GM21515 (cell line): ENCODE measurements around the gene HBEGF.

Source experiments
- ATAC-seq: cut with Tn5 transposase; IDR thresholded peaks from one replicate; pipeline ENCODE4 v1.9.1; 2021; ENCODE audit not compliant: unreplicated experiment

Gene HBEGF

GRCh38 chr5:140338336-140338735 is 8.1 kb downstream of the HBEGF start:
- ATAC-seq = no peak

GRCh38 chr5:140337880-140338279 is 8.5 kb downstream of the HBEGF start:
- no peak for ATAC-seq

DNA sequence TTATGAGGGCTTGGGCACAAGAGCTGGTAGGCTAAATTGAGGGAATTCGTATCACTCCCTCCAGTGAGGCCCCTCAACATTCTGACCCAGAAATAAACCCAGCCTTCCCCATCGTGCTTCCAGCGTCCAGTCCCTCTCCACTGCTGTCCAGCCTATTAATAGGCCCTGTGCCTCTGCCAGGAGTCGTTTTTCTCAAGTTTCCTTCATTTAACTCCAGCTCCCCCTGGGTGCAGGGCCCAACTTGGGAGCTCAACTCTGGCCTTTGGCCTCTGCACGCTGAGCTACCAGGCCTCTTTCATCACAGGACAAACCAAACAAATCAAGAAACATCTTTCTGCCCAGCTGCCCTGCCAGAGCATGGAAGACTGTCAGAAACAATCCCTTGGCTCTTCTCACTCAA is 10.0 kb downstream of the HBEGF start:
- ATAC-seq = no peak

DNA sequence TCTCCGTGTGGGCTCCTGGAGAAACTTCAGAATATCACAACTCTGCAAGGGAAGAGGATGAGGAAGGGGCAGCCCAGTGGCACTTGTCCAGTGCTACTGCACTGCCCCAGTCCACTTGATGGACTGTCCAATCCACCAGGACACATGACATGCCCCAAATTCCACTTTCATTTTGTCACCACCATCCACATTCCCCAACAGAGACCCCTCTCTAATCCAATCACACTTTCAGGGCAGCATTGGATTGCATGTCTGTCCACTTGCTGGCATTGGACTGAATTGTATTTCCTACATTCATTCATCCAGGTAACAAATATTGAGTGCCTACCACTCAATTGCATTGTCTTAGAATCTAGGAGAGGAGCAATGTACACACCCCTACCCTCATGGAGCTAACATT is 14.8 kb downstream of the HBEGF start:
- ATAC-seq = no peak

GRCh38 chr5:140329739-140330481 is 16.5 kb downstream of the HBEGF start:
- ATAC-seq = no peak

GRCh38 chr5:140328036-140328764 is 18.2 kb downstream of the HBEGF start:
- no peak for ATAC-seq

DNA sequence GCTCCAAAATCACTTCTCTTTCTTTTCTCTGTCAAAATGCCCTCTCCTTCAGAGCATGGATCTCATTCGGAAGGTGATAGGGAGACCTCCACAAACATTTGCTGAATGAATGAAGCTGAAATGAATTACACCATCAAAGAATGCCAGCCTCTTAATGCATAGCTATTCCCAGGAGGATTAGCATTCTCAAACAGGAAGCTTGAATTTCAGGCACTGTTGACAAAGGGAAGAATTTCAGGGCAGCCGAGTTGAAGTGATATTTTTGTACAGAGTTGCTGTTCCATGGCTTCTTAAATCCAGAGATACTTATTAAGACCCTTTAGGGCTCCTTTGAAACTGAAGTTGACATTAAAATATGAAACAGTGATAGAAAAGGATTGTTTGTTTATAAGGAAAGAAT is 18.8 kb downstream of the HBEGF start:
- no peak for ATAC-seq

- ATAC-seq = no peak
Measured at GRCh38 chr5:140325486-140325885, 20.9 kb downstream of the HBEGF start.

- ATAC-seq = no peak
Measured at GRCh38 chr5:140324617-140325241, 21.7 kb downstream of the HBEGF start.

- ATAC-seq = no peak
Measured at GRCh38 chr5:140324041-140324600, 22.3 kb downstream of the HBEGF start.

DNA sequence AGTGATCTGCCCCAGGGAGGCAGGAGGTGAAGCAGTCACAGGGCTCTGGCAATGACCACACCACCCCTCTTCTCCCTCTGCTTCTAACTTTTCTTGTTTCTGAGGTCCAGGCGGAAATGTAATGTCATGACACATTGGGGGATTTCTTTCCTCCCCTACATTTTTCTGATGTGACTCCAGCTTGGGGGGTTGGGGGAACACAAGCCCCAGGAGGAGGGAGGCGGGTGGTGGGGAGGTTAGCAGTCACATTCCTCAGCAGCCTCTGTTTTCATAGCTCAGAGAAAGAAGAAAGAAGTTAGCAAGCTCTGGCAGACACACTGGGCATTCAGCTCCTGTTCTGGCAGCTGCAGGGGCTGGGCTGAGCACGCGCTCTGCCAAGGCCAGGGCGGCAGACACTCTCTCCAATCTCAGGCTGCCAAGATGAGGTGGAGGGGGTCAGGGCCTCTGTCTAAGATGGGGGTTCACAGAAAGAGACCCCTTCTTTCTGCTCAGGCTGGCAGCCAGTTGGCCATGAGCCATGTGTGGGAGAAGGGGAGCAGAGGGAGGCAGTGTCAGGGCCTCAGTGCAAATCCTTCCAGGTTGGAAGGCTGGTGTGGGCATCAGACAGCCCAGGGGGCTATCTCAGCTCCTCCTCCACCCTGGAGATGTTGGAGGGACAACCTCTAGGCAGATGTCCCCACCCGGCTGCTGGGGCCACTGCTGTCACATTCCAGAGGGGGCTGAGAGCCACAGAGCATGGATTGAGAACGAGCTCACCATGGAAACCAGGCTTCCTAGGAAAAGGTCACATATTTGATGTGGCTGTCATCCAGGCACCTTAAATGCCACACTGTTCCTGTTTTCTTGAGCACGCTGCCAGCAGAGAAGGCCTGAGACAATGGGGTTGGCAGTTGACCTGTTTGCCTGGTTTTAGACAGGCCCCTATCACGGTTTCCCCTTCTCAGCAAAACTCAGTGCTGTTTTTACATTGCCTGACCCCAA is 23.4 kb downstream of the HBEGF start:
- no peak for ATAC-seq

DNA sequence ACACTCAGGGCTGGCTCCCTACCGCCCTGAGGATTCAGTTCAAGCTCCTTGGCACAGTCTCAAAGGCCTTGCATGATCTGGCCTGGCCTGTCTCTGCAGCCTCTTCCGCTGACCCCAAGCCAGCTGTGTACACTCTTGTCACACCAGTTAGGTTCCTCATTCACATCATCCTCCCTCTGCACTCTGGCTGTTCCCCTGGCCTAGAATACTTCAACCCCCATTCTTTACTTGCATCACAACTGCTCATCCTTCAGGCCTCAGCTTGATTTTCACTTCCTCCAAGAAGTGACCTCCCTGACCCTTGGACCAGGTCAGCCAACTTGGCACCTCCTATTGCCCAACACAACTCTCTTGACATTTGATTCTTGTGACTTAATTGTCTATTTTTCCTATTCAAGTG is 24.6 kb downstream of the HBEGF start:
- ATAC-seq = no peak

GRCh38 chr5:140319833-140320232 is 26.6 kb downstream of the HBEGF start:
- ATAC-seq = no peak

DNA sequence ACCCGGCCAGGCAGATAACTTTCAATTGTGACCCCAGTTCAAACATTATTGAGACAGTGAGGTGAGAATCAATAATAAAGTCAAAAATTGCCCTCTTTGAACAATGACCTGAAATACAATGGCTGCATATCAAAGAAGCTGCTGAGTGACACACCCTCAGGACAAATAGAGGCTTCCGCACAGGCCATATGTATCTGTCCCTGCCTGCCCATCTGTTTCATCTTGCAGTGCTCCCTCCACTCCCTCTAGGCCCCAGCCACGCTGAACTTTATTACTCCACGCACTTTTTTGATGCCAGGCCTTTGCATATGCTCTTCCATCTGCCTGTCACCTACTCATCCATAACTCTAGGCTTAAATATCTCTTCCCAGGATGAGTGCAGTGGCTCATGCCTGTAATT is 27.6 kb downstream of the HBEGF start:
- no peak for ATAC-seq

DNA sequence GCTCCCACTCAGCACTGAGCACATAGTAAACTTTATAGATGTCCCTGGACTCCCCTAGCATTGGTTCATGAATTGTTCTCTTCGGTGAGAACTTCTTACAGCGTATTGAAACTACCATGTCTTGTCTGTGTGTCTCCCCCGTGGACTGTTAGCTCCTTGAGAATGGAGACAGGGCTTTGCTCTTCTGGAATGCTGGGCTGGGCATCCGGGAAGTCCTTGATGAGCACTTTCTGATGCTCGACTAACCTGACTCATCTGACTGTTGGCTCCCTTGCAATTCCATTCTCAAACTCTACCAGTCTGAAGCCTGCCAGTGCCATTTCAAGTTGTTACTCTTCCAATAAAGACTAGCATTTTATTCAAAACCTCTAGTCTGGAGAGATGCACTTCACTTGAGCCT is 28.5 kb downstream of the HBEGF start:
- ATAC-seq = no peak

GRCh38 chr5:140312791-140313189 is 33.6 kb downstream of the HBEGF start:
- no peak for ATAC-seq

DNA sequence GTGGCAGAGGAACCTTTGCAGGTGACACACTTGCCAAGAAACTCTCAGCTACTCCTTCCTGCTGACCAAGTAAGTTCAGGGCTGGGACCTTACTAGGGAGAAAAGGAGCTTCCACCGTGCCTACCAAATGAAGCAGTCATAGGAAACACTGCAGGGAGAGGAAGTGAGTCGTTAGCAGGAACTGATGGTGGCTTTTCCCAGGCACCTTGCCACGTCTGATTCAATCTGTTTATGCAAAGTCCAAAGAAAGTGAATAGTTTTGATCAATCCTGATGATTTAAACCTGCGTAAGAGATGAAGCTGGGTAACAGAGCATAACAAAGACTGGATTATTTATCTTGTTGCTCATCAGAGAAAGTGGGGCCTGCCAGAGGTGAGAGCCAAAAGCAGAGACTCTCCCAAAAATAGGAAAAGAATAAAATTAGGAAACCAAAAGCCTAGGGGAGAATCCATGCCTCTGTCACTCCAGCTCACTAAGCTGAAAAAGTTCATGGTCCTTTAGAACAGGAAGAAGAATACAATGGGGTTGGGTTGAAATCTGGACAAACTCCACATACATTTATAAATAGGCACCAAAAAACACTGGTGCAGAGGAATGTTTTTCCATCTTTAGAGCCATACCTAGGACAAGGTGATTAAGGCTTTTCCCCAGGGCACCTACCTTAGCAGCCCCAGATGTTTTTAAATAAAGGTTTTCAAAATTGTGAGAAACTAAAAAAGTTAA is 34.2 kb downstream of the HBEGF start:
- no peak for ATAC-seq

DNA sequence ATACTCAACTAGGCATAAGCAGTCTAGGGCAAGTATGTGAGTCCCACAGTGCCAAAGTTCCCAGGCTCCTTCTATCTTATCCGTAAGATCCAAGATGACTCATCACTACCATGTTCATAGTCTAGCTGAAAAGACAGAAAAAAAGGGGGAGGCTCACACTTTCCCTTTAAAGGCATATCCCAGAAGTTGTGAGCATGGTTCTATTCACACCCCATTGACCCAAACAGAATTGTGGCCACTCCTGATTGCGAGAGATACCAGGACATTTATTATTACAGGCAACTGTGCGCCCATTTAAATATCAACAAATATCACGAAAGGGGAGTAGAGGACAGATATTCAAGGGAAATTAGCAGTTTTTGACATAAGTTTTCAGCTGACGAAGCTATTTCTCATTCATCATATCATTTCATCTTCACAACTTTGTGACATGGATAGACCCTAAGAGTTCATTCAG is 35.4 kb downstream of the HBEGF start:
- ATAC-seq = no peak

GRCh38 chr5:140310434-140310833 is 36.0 kb downstream of the HBEGF start:
- no peak for ATAC-seq

- no peak for ATAC-seq
Measured at GRCh38 chr5:140309706-140310249, 36.6 kb downstream of the HBEGF start.
